Transverse colon (tissue), 4 donors: Measurements from ENCODE around the gene CPAMD8. TPM values are rescaled to one million over a fixed set of nuclear protein-coding genes. Genes with fewer than 3 reads are reported as not detected.

ENCODE experiments used
- DNase-seq: peaks from one replicate; pipeline ENCODE4 v3.0.0-alpha.2; 2019
- H3K27ac ChIP-seq, 4 donors: fragments of 200-600 bp; sonication (generic); 2 replicates each; pipeline ENCODE4 v1.5.1; 2016 to 2018; ENCODE audit warnings: inconsistent platforms in 4 of 4
- H3K27me3 ChIP-seq: fragments of 200-600 bp; sonication (generic); 2 replicates; pipeline ENCODE4 v1.5.1; 2017; ENCODE audit warnings: inconsistent platforms
- H3K36me3 ChIP-seq, 4 donors: fragments of 200-600 bp; sonication (generic); 2 replicates each; pipeline ENCODE4 v1.5.1; 2017 to 2019; ENCODE audit warnings: inconsistent platforms in 4 of 4
- H3K4me1 ChIP-seq, 4 donors: fragments of 200-600 bp; sonication (generic); 2 replicates each; pipeline ENCODE4 v1.5.1; 2017 to 2020; ENCODE audit warnings: inconsistent platforms in 4 of 4
- H3K4me3 ChIP-seq, 4 donors: fragments of 200-600 bp; sonication (generic); 1 replicate in 1 of 4; 2 replicates in 3 of 4; pipeline versions ENCODE4 v1.5.1 to v1.6.1; 2017 to 2019; ENCODE audit warnings: inconsistent platforms in 4 of 4
- H3K9me3 ChIP-seq, 2 donors: fragments of 200-600 bp; sonication (generic); 2 replicates each; pipeline ENCODE4 v1.5.1; 2017 to 2019; ENCODE audit warnings: inconsistent platforms in 2 of 2
- EP300 ChIP-seq: sonication (generic); formaldehyde crosslinking; IDR thresholded peaks from one replicate; pipeline ENCODE4 v1.6.1; 2017; ENCODE audit warnings: antibody characterized with exemption, low read depth
- POLR2A ChIP-seq: fragments of 450-650 bp; IDR thresholded peaks from one replicate; pipeline ENCODE4 v1.6.1; 2016; ENCODE audit warnings: antibody characterized with exemption, mild to moderate bottlenecking, moderate library complexity
- POLR2AphosphoS5 ChIP-seq, 3 donors: sonication (generic); formaldehyde crosslinking; IDR thresholded peaks; one replicate each; pipeline ENCODE4 v1.6.1; 2016; ENCODE audit warnings: antibody characterized with exemption in 3 of 3
- WGBS, 2 donors: methylation state at CpG; one replicate each; pipeline ENCODE4 v1.1.5; 2018; ENCODE audit warnings: low coverage in 1 of 2; 5-methylcytosine and 5-hydroxymethylcytosine counted together
- in situ Hi-C, 4 donors: fragments of 200-750 bp; cut with MboI; loops; one replicate each; pipeline versions ENCODE4 v1.15.0 to v1.15.1; 2017; ENCODE audit warnings: low sequenced_read_pairs in 3 of 4, low pct_ligation_motif_present in 1 of 4, low pct_unique_long_range_greater_than_20kb in 1 of 4
- intact Hi-C: fragments of 100-400 bp; cut with DNase I; formaldehyde crosslinking; loops from one replicate; pipeline ENCODE4 v1.15.1; 2023; ENCODE audit warnings: low total_unique reads
- total RNA-seq, 4 donors: library from RNA; depleted of rRNA; stranded (reverse); fragments of >200 nt; gene quantifications; one replicate each; pipeline ENCODE4 v1.1.0, GENCODE V29; 2016
- TF ChIP-seq, protein P1 (sequence below), 5 experiments: fragments of 200-600 bp in 3 of 5; fragments of 450-650 bp in 2 of 5; sonication (generic) in 3 of 5; IDR thresholded peaks; 1 replicate in 2 of 5; 2 replicates in 3 of 5; pipeline ENCODE4 v1.5.1; 2016 to 2017; ENCODE audit warnings: antibody characterized with exemption in 5 of 5, inconsistent platforms in 3 of 5, mild to moderate bottlenecking in 2 of 5, moderate library complexity in 1 of 5

The CPAMD8 gene
- total RNA-seq, 4 donors from 2014 or later = 1.4 to 20.9 (median 7.7) TPM

DNA sequence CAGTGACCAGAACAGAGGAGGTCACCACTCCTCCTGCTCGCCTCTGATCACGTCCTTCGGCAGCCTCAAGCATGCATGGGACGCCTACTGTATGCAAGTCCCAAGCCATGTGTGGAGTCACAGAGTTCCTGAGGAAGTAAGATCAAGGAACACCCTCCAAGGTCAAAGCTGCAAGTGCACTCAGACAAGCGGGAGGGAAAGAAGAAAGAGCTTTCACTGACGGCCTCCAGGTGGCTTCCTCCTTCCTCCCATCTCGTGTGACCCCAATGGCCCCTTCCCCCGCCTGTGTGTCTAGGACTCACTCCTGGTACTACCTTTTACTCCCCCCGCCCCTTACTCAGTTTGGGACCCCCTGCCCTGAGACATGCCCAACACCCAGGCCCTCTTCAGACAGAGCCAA lies 42.6 kb upstream of the CPAMD8 start:
- no peak overlapping the region for H3K4me3 ChIP-seq
- WGBS, 2 donors = 83 to 89% methylated on average over 1 to 9 of the region's 9 CpGs
- intact Hi-C loops = no loop called here
- in situ Hi-C loops = loop anchor here (10.0 to 25.0 kb wide), 2 partner anchors 216 to 218 kb away; partner anchors contain the start of gene ANKLE1 (in 4 of the 4)
- H3K9me3 ChIP-seq = no peaks in the 10 kb centered on the region
- H3K27ac ChIP-seq = no peak overlapping the region
- H3K36me3 ChIP-seq = peaks cover 0 to 17% (median 0%) of the 10 kb centered on the region in 4 donors
- no peak for DNase-seq
- H3K4me1 ChIP-seq = peaks cover 4 to 19% (median 7%) of the 10 kb centered on the region in 4 donors
- H3K27me3 ChIP-seq = no peaks in the 10 kb centered on the region
- TF ChIP-seq EP300 (no peak), POLR2AphosphoS5 (IDR thresholded peaks at IDR 0.05) (no peak), POLR2A (no peak)
- TF ChIP-seq, protein P1, sequence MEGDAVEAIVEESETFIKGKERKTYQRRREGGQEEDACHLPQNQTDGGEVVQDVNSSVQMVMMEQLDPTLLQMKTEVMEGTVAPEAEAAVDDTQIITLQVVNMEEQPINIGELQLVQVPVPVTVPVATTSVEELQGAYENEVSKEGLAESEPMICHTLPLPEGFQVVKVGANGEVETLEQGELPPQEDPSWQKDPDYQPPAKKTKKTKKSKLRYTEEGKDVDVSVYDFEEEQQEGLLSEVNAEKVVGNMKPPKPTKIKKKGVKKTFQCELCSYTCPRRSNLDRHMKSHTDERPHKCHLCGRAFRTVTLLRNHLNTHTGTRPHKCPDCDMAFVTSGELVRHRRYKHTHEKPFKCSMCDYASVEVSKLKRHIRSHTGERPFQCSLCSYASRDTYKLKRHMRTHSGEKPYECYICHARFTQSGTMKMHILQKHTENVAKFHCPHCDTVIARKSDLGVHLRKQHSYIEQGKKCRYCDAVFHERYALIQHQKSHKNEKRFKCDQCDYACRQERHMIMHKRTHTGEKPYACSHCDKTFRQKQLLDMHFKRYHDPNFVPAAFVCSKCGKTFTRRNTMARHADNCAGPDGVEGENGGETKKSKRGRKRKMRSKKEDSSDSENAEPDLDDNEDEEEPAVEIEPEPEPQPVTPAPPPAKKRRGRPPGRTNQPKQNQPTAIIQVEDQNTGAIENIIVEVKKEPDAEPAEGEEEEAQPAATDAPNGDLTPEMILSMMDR (IDR thresholded peaks at IDR 0.05) = no peak

DNA sequence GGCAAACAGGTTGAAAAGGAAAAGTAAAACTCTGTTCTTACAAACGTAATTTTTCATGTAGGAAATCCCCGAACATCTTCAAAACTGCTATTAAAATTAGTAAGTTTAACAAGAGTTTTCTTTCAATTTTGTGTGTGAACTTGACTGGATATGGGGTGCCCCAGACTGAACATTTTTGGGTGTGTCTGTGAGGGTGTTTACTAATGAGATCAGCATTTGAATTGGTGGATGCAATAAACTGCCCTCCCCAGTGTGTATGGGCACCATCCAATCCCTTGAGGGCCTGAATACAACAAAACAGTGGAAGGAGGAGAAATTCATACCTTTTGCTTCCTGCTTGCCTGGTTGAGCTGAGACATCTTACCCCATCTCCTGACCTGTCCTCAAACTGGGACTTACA lies 36.8 kb upstream of the CPAMD8 start:
- in situ Hi-C loops (loop anchor here (10.0 to 25.0 kb wide), 2 partner anchors 221 to 224 kb away; partner anchors contain the start of gene ANKLE1 (in 4 of the 4)), intact Hi-C loops (loop anchor here (1.0 kb wide), 1 partner anchor 216 kb away; no protein-coding TSS in a partner anchor)
- no peaks in the 10 kb centered on the region for H3K27me3 ChIP-seq
- H3K36me3 ChIP-seq = peaks cover 0 to 9% (median 3%) of the 10 kb centered on the region in 4 donors
- no peaks in the 10 kb centered on the region for H3K9me3 ChIP-seq
- peaks cover 0 to 39% (median 22%) of the 10 kb centered on the region in 4 donors for H3K4me1 ChIP-seq
- DNase-seq = no peak
- H3K4me3 ChIP-seq = no peak overlapping the region
- peak overlapping the region; percentile 7 to 86 (median 64) for H3K27ac ChIP-seq
- TF ChIP-seq EP300 (no peak), POLR2AphosphoS5 (IDR thresholded peaks at IDR 0.05) (no peak), POLR2A (no peak)
- TF ChIP-seq, protein P1 (IDR thresholded peaks at IDR 0.05) = no peak
- WGBS, 2 donors = 79% methylated on average over 2 of the region's 2 CpGs; no CpG with 5 or more reads in 1 of the 2 donors

DNA sequence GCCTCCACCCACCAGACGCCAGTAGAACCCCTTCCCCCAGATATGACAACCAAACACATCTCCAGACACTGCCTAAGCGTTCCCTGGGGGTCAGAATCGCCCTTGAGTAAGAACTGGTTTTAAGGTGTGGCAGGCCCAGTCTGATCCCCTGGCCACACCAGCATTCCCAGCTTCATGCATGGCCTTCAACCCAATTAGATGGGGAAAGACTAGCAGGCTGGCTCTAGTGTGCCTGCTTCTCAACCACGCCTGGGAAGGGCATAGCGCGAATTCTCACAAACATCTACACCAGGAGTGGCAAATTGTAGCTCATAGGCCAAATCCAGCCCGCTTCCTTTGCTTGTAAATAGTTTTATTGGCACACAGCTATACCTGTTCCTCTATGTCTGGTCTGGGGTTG lies 35.1 kb upstream of the CPAMD8 start:
- Histone ChIP-seq H3K27ac (peak overlapping the region; percentile 59 to 86 (median 72)), H3K4me3 (no peak overlapping the region), H3K36me3 (peaks cover 0 to 20% (median 6%) of the 10 kb centered on the region in 4 donors), H3K9me3 (no peaks in the 10 kb centered on the region), H3K27me3 (no peaks in the 10 kb centered on the region), H3K4me1 (peaks cover 0 to 32% (median 22%) of the 10 kb centered on the region in 4 donors)
- DNase-seq = peak; percentile 80
- intact Hi-C loops (no loop called here), in situ Hi-C loops (loop anchor here (10.0 to 25.0 kb wide), 2 partner anchors 223 to 226 kb away; partner anchors contain the start of gene ANKLE1 (in 4 of the 4))
- TF ChIP-seq, protein P1 (IDR thresholded peaks at IDR 0.05) = no peak
- TF ChIP-seq EP300 (no peak), POLR2A (no peak), POLR2AphosphoS5 (IDR thresholded peaks at IDR 0.05) (peak in 1 of 3 donors; percentile 48)
- WGBS, 2 donors = 58 to 60% methylated on average over 2 to 7 of the region's 7 CpGs

DNA sequence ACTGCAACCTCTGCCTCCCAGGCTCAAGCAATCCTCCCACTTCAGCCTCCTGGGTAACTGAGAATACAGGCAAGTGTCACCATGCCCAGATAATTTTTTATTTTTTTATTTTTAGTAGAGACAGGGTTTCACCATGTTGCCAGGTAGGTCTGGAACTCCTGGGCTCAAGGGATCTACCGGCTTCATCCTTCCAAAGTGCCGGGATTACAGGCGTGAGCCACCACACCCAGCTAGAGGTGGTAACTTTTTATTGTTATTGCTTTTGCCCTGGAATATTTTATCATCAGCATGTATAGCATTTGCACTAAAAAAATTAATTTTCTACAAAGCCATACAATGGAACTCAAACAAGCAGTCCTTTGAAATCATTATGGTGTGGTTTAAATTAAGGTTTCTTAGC lies 34.6 kb upstream of the CPAMD8 start:
- H3K27ac ChIP-seq = peak overlapping the region; percentile 59 to 86 (median 72)
- DNase-seq = peak; percentile 58
- H3K4me3 ChIP-seq = no peak overlapping the region
- in situ Hi-C loops = loop anchor here (10.0 to 25.0 kb wide), 2 partner anchors 224 to 226 kb away; partner anchors contain the start of gene ANKLE1 (in 4 of the 4)
- TF ChIP-seq, protein P1 (IDR thresholded peaks at IDR 0.05) = no peak
- TF ChIP-seq POLR2AphosphoS5 (IDR thresholded peaks at IDR 0.05) = no peak
- 50 to 62% methylated on average over 3 of the region's 3 CpGs for WGBS, 2 donors
- H3K36me3 ChIP-seq = peaks cover 0 to 20% (median 6%) of the 10 kb centered on the region in 4 donors
- H3K9me3 ChIP-seq = no peaks in the 10 kb centered on the region
- intact Hi-C loops = no loop called here
- H3K4me1 ChIP-seq = peaks cover 0 to 32% (median 22%) of the 10 kb centered on the region in 4 donors
- no peaks in the 10 kb centered on the region for H3K27me3 ChIP-seq
